ENCODE results near the gene NDUFAF8.
A peak's percentile ranks its signal among the peaks of the same experiment; 100 is the strongest.

Gene NDUFAF8

DNA sequence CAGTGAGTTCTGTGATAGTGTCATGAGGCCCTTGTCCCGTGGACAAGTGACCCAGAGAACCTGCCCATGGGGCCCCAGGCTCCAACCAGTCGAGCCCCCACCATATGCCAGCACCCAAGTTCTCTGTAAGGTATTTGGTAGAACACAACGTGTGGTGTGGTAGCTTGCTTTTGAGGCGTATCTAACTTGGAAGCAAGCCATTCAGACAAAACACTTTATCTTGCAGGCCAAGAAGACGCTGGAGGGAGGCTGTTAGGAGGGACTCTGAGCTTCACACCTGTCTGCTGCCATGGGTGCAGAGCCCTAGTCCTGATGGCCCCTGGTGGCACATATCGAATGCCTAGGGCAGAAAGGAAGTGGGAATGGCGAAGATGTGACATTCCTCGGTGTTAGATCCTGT lies 1.6 kb downstream of the NDUFAF8 start:
- Histone ChIP-seq H4K20me1 (ENCODE audit: insufficient read depth) (no peaks in the 10 kb centered on the region), H3K4me3 (IDR thresholded peaks at IDR 0.05; ENCODE audit: insufficient read depth, low read depth, low read length) (no peak overlapping the region), H3K4me2 (peak overlapping the region; percentile 59; the same call in 1 of the 2 replicates), H2AFZ (ENCODE audit: low read depth) (no peak overlapping the region), H3K27me3 (ENCODE audit: insufficient read depth, low read depth) (no peaks in the 10 kb centered on the region), H3K9ac (peak overlapping the region; percentile 99; the same call in 1 of the 2 replicates), H3K27ac (no peak overlapping the region; the same call in 1 of the 2 replicates), H3K4me1 (ENCODE audit: low read depth, poor library complexity, severe bottlenecking) (peaks cover 22% of the 10 kb centered on the region), H3K79me2 (ENCODE audit: insufficient read depth, low read depth) (peaks cover 29% of the 10 kb centered on the region), H3K36me3 (ENCODE audit: insufficient read depth) (no peaks in the 10 kb centered on the region)
- TF ChIP-seq, protein P1, sequence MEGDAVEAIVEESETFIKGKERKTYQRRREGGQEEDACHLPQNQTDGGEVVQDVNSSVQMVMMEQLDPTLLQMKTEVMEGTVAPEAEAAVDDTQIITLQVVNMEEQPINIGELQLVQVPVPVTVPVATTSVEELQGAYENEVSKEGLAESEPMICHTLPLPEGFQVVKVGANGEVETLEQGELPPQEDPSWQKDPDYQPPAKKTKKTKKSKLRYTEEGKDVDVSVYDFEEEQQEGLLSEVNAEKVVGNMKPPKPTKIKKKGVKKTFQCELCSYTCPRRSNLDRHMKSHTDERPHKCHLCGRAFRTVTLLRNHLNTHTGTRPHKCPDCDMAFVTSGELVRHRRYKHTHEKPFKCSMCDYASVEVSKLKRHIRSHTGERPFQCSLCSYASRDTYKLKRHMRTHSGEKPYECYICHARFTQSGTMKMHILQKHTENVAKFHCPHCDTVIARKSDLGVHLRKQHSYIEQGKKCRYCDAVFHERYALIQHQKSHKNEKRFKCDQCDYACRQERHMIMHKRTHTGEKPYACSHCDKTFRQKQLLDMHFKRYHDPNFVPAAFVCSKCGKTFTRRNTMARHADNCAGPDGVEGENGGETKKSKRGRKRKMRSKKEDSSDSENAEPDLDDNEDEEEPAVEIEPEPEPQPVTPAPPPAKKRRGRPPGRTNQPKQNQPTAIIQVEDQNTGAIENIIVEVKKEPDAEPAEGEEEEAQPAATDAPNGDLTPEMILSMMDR (conservative IDR thresholded peaks at IDR 0.05; ENCODE audit: low read depth, low read length), result no peak

- TF ChIP-seq, protein P1 (conservative IDR thresholded peaks at IDR 0.05; ENCODE audit: low read depth, low read length), result no peak
- Histone ChIP-seq H3K9ac (no peak overlapping the region), H2AFZ (ENCODE audit: low read depth) (no peak overlapping the region), H3K4me1 (ENCODE audit: low read depth, poor library complexity, severe bottlenecking) (peaks cover 22% of the 10 kb centered on the region), H4K20me1 (ENCODE audit: insufficient read depth) (no peaks in the 10 kb centered on the region), H3K27ac (no peak overlapping the region), H3K4me2 (peak overlapping the region; percentile 59; the same call in 1 of the 2 replicates), H3K36me3 (ENCODE audit: insufficient read depth) (no peaks in the 10 kb centered on the region), H3K27me3 (ENCODE audit: insufficient read depth, low read depth) (no peaks in the 10 kb centered on the region), H3K4me3 (IDR thresholded peaks at IDR 0.05; ENCODE audit: insufficient read depth, low read depth, low read length) (no peak overlapping the region), H3K79me2 (ENCODE audit: insufficient read depth, low read depth) (peaks cover 29% of the 10 kb centered on the region)
Measured at GRCh38 chr17:81241203-81241602, 2.1 kb downstream of the NDUFAF8 start.

DNA sequence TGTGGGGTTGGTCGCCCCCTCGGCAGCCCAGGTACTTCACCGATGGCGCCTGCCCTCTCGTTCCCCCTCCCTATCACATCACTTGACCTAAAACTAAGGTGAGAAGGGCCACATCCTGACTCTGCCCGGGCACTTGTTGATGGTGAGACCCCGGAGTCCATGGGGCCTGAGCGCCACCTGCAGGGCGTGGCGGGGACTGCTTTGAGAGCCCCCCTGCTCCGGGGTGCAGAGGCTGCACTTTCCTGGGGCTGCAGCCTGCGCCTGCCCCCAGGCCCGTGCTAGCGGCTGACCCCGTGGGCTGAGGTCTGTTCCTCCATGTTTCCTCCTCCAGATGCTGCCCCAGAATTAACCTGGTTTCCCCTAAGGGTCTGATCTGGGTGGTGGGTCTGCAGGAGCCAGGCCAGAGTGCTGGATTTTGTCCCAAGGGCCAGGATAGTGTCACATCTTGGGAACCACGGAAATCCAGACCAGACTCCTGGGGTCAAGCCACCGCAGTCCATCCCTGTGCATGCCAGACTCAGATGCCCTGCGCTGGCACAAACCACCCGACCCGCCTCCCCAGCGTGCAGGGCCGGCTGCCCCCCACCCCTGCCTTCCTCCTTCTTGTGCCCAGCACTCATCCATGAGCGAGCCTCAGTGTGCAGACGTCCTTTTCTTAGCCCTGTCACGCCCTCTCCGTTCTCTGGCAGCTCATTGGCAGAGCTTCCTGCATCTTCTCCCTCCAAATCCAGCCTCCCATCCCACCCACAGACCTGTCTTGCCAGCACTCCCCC lies 2.7 kb downstream of the NDUFAF8 start:
- Histone ChIP-seq H4K20me1 (ENCODE audit: insufficient read depth) (no peaks in the 10 kb centered on the region), H3K4me2 (no peak overlapping the region), H3K27ac (no peak overlapping the region), H3K27me3 (ENCODE audit: insufficient read depth, low read depth) (no peaks in the 10 kb centered on the region), H3K9ac (no peak overlapping the region), H3K79me2 (ENCODE audit: insufficient read depth, low read depth) (peaks cover 29% of the 10 kb centered on the region), H3K36me3 (ENCODE audit: insufficient read depth) (no peaks in the 10 kb centered on the region), H2AFZ (ENCODE audit: low read depth) (no peak overlapping the region), H3K4me3 (IDR thresholded peaks at IDR 0.05; ENCODE audit: insufficient read depth, low read depth, low read length) (no peak overlapping the region), H3K4me1 (ENCODE audit: low read depth, poor library complexity, severe bottlenecking) (peaks cover 22% of the 10 kb centered on the region)
- TF ChIP-seq, protein P1 (conservative IDR thresholded peaks at IDR 0.05; ENCODE audit: low read depth, low read length), result peak; percentile 74

GRCh38 chr17:81242421-81243332 lies 3.6 kb downstream of the NDUFAF8 start:
- peaks cover 29% of the 10 kb centered on the region for H3K79me2 ChIP-seq (ENCODE audit: insufficient read depth, low read depth)
- H3K4me2 ChIP-seq, result no peak overlapping the region
- no peak overlapping the region for H3K27ac ChIP-seq
- no peaks in the 10 kb centered on the region for H3K27me3 ChIP-seq (ENCODE audit: insufficient read depth, low read depth)
- H4K20me1 ChIP-seq (ENCODE audit: insufficient read depth), result no peaks in the 10 kb centered on the region
- peaks cover 19% of the 10 kb centered on the region for H3K4me1 ChIP-seq (ENCODE audit: low read depth, poor library complexity, severe bottlenecking)
- H3K36me3 ChIP-seq (ENCODE audit: insufficient read depth), result no peaks in the 10 kb centered on the region
- no peak overlapping the region for H2AFZ ChIP-seq (ENCODE audit: low read depth)
- H3K9ac ChIP-seq, result no peak overlapping the region
- H3K4me3 ChIP-seq (IDR thresholded peaks at IDR 0.05; ENCODE audit: insufficient read depth, low read depth, low read length), result no peak overlapping the region
- TF ChIP-seq, protein P1 (conservative IDR thresholded peaks at IDR 0.05; ENCODE audit: low read depth, low read length), result no peak

All from KMS-11 (cell line).